WTC11 (cell line): ENCODE results near the gene COL5A1. TPM values are rescaled to one million over a fixed set of nuclear protein-coding genes. Genes with fewer than 3 reads are reported as not detected.

ENCODE experiments used
- ATAC-seq: fragments of 200-7000 bp; cut with Tn5 transposase; 2 replicates; pipeline ENCODE4 v1.10.0; 2021; ENCODE audit warnings: mild to moderate bottlenecking, moderate library complexity
- CTCF ChIA-PET: fragments of 300-600 bp; sonication (Branson Sonifier 250); formaldehyde crosslinking; loops from one replicate; lab custom pipeline; 2021; ENCODE audit warnings: antibody characterized with exemption; lab: Charles Lee
- POLR2A ChIA-PET: fragments of 350-600 bp; sonication (Branson Sonifier 250); formaldehyde crosslinking; loops from one replicate; lab custom pipeline; 2021; ENCODE audit warnings: antibody characterized with exemption; lab: Charles Lee
- DNase-seq: peaks from one replicate; pipeline ENCODE4 v3.0.0; 2021; ENCODE audit warnings: low spot score
- H3K27ac Mint-ChIP-seq: 2 replicates; pipeline ENCODE4 v1.8.0; 2021; ENCODE audit warnings: mixed read lengths
- H3K27me3 Mint-ChIP-seq: 2 replicates; pipeline ENCODE4 v1.8.0; 2021; ENCODE audit warnings: low read depth, mild to moderate bottlenecking, moderate library complexity, mixed read lengths
- H3K36me3 Mint-ChIP-seq: 2 replicates; pipeline ENCODE4 v1.8.0; 2021; ENCODE audit warnings: mixed read lengths
- H3K4me1 Mint-ChIP-seq: 2 replicates; pipeline ENCODE4 v1.8.0; 2022; ENCODE audit warnings: mixed read lengths
- H3K4me3 Mint-ChIP-seq: 2 replicates; pipeline ENCODE4 v1.8.0; 2021; ENCODE audit warnings: mild to moderate bottlenecking, moderate library complexity, mixed read lengths
- H3K9me3 Mint-ChIP-seq: 2 replicates; pipeline ENCODE4 v1.8.0; 2021; ENCODE audit warnings: mixed read lengths
- ETV6 ChIP-seq: sonication (generic); formaldehyde crosslinking; IDR thresholded peaks from 2 replicates; pipeline ENCODE4 v1.8.1; 2022; ENCODE audit warnings: mild to moderate bottlenecking, missing genetic modification reagents
- JUN ChIP-seq: sonication (generic); formaldehyde crosslinking; IDR thresholded peaks from 2 replicates; pipeline ENCODE4 v1.8.0; 2023; ENCODE audit warnings: mild to moderate bottlenecking, missing genetic modification reagents
- NFATC4 ChIP-seq: fragments of 250-450 bp; sonication (Bioruptor Pico); IDR thresholded peaks from 2 replicates; pipeline ENCODE4 v1.9.0; 2021; ENCODE audit warnings: mild to moderate bottlenecking
- SMAD4 ChIP-seq: sonication (generic); formaldehyde crosslinking; IDR thresholded peaks from 2 replicates; pipeline ENCODE4 v1.8.0; 2022; ENCODE audit warnings: mild to moderate bottlenecking, missing genetic modification reagents
- SOX15 ChIP-seq: fragments of 250-450 bp; sonication (Bioruptor Pico); IDR thresholded peaks from 2 replicates; pipeline ENCODE4 v1.9.0; 2021; ENCODE audit warnings: mild to moderate bottlenecking
- ZNF138 ChIP-seq: sonication (generic); formaldehyde crosslinking; conservative IDR thresholded peaks from 2 replicates; pipeline ENCODE4 v1.8.1; 2022; ENCODE audit warnings: mild to moderate bottlenecking, moderate library complexity, missing genetic modification reagents
- ZNF219 ChIP-seq: sonication (generic); formaldehyde crosslinking; IDR thresholded peaks from 2 replicates; pipeline ENCODE4 v1.8.0; 2023; ENCODE audit warnings: missing genetic modification reagents, mild to moderate bottlenecking, borderline replicate concordance
- ZNF671 ChIP-seq: fragments of 250-450 bp; sonication (Bioruptor Pico); IDR thresholded peaks from 2 replicates; pipeline ENCODE4 v1.8.0; 2021; ENCODE audit warnings: mild to moderate bottlenecking
- total RNA-seq: library from RNA; stranded (reverse); gene quantifications from 3 replicates; pipeline ENCODE4 v1.2.3, GENCODE V29; 2021
- TF ChIP-seq, protein P1 (sequence below): sonication (generic); formaldehyde crosslinking; conservative IDR thresholded peaks from 2 replicates; pipeline ENCODE4 v1.8.1; 2023; ENCODE audit warnings: mild to moderate bottlenecking, low read depth, missing genetic modification reagents, moderate library complexity
- TF ChIP-seq, protein P2 (sequence below): sonication (generic); formaldehyde crosslinking; IDR thresholded peaks from 2 replicates; pipeline ENCODE4 v1.8.0; 2023; ENCODE audit warnings: missing genetic modification reagents, mild to moderate bottlenecking, borderline replicate concordance
- TF ChIP-seq, protein P3 (sequence below): sonication (generic); formaldehyde crosslinking; IDR thresholded peaks from 2 replicates; pipeline ENCODE4 v1.8.1; 2022; ENCODE audit warnings: low read depth, mild to moderate bottlenecking, moderate library complexity, missing genetic modification reagents, borderline replicate concordance
- TF ChIP-seq, protein P4 (sequence below): sonication (generic); formaldehyde crosslinking; IDR thresholded peaks from 2 replicates; pipeline ENCODE4 v1.8.0; 2022; ENCODE audit warnings: mild to moderate bottlenecking, missing genetic modification reagents
- TF ChIP-seq, protein P5 (sequence below): sonication (generic); formaldehyde crosslinking; IDR thresholded peaks from 2 replicates; pipeline ENCODE4 v1.8.0; 2022; ENCODE audit warnings: mild to moderate bottlenecking, missing genetic modification reagents
- TF ChIP-seq, protein P6 (sequence below): sonication (generic); formaldehyde crosslinking; IDR thresholded peaks from 2 replicates; pipeline ENCODE4 v1.8.1; 2023; ENCODE audit warnings: mild to moderate bottlenecking, missing genetic modification reagents, borderline replicate concordance
- TF ChIP-seq, protein P7 (sequence below): sonication (generic); formaldehyde crosslinking; IDR thresholded peaks from 2 replicates; pipeline ENCODE4 v1.8.1; 2022; ENCODE audit warnings: mild to moderate bottlenecking, missing genetic modification reagents, moderate library complexity, borderline replicate concordance

COL5A1 gene
- total RNA-seq, 1 experiment from 2014 or later, result 13.5 TPM

DNA sequence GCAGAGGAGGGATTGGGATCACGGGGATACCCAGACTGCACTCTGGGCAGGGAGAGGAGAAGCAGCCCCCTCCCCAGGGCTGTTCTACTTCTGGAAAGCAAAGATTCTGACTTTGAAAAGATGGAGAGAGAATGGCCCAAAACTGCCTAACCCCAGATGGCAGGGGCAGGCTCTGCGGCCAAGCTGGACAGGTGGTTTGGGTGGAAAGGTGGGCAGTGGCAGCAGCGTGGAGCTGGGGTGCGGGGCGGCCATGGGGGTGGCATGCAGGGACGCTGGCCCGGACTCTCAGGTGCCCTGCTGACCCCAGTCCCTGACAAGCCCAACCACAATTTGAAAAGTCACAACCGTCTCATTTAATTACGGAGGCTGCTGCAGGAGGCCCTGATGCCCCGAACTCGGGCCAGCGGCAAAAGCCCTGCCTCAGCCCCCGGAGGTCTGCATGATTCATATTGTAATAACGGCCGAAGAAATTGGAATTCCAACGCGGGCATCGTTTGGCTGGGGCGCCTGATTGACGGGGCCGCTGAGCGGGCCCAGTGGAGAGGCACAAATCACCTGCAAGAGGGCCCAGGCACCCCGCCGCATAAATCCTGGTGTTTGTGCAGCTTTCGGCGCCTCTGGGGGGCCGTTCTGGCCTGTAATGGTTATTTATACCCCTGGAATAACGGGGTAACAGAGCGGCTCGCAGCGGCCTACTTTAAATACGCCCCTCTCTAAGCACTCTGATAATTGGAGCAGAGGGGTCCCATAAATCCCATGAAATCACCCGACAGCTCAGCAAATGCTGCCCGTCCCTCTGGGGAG lies 197.2 kb downstream of the COL5A1 start (continued):
- TF ChIP-seq, protein P1, sequence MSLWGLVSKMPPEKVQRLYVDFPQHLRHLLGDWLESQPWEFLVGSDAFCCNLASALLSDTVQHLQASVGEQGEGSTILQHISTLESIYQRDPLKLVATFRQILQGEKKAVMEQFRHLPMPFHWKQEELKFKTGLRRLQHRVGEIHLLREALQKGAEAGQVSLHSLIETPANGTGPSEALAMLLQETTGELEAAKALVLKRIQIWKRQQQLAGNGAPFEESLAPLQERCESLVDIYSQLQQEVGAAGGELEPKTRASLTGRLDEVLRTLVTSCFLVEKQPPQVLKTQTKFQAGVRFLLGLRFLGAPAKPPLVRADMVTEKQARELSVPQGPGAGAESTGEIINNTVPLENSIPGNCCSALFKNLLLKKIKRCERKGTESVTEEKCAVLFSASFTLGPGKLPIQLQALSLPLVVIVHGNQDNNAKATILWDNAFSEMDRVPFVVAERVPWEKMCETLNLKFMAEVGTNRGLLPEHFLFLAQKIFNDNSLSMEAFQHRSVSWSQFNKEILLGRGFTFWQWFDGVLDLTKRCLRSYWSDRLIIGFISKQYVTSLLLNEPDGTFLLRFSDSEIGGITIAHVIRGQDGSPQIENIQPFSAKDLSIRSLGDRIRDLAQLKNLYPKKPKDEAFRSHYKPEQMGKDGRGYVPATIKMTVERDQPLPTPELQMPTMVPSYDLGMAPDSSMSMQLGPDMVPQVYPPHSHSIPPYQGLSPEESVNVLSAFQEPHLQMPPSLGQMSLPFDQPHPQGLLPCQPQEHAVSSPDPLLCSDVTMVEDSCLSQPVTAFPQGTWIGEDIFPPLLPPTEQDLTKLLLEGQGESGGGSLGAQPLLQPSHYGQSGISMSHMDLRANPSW, result no peak
- TF ChIP-seq ETV6 (no peak), JUN (no peak), ZNF671 (CRISPR knock-in tag) (no peak), ZNF219 (CRISPR knock-in tag) (no peak), NFATC4 (CRISPR knock-in tag) (no peak), ZNF138 (CRISPR knock-in tag) (no peak), SOX15 (no peak), SMAD4 (CRISPR knock-in tag) (no peak)
- TF ChIP-seq, protein P2, sequence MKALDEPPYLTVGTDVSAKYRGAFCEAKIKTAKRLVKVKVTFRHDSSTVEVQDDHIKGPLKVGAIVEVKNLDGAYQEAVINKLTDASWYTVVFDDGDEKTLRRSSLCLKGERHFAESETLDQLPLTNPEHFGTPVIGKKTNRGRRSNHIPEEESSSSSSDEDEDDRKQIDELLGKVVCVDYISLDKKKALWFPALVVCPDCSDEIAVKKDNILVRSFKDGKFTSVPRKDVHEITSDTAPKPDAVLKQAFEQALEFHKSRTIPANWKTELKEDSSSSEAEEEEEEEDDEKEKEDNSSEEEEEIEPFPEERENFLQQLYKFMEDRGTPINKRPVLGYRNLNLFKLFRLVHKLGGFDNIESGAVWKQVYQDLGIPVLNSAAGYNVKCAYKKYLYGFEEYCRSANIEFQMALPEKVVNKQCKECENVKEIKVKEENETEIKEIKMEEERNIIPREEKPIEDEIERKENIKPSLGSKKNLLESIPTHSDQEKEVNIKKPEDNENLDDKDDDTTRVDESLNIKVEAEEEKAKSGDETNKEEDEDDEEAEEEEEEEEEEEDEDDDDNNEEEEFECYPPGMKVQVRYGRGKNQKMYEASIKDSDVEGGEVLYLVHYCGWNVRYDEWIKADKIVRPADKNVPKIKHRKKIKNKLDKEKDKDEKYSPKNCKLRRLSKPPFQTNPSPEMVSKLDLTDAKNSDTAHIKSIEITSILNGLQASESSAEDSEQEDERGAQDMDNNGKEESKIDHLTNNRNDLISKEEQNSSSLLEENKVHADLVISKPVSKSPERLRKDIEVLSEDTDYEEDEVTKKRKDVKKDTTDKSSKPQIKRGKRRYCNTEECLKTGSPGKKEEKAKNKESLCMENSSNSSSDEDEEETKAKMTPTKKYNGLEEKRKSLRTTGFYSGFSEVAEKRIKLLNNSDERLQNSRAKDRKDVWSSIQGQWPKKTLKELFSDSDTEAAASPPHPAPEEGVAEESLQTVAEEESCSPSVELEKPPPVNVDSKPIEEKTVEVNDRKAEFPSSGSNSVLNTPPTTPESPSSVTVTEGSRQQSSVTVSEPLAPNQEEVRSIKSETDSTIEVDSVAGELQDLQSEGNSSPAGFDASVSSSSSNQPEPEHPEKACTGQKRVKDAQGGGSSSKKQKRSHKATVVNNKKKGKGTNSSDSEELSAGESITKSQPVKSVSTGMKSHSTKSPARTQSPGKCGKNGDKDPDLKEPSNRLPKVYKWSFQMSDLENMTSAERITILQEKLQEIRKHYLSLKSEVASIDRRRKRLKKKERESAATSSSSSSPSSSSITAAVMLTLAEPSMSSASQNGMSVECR, result no peak
- TF ChIP-seq, protein P3, sequence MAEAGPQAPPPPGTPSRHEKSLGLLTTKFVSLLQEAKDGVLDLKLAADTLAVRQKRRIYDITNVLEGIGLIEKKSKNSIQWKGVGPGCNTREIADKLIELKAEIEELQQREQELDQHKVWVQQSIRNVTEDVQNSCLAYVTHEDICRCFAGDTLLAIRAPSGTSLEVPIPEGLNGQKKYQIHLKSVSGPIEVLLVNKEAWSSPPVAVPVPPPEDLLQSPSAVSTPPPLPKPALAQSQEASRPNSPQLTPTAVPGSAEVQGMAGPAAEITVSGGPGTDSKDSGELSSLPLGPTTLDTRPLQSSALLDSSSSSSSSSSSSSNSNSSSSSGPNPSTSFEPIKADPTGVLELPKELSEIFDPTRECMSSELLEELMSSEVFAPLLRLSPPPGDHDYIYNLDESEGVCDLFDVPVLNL, result no peak
- TF ChIP-seq, protein P4, sequence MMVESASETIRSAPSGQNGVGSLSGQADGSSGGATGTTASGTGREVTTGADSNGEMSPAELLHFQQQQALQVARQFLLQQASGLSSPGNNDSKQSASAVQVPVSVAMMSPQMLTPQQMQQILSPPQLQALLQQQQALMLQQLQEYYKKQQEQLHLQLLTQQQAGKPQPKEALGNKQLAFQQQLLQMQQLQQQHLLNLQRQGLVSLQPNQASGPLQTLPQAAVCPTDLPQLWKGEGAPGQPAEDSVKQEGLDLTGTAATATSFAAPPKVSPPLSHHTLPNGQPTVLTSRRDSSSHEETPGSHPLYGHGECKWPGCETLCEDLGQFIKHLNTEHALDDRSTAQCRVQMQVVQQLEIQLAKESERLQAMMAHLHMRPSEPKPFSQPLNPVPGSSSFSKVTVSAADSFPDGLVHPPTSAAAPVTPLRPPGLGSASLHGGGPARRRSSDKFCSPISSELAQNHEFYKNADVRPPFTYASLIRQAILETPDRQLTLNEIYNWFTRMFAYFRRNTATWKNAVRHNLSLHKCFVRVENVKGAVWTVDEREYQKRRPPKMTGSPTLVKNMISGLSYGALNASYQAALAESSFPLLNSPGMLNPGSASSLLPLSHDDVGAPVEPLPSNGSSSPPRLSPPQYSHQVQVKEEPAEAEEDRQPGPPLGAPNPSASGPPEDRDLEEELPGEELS (CRISPR knock-in tag), result no peak
- TF ChIP-seq, protein P5, sequence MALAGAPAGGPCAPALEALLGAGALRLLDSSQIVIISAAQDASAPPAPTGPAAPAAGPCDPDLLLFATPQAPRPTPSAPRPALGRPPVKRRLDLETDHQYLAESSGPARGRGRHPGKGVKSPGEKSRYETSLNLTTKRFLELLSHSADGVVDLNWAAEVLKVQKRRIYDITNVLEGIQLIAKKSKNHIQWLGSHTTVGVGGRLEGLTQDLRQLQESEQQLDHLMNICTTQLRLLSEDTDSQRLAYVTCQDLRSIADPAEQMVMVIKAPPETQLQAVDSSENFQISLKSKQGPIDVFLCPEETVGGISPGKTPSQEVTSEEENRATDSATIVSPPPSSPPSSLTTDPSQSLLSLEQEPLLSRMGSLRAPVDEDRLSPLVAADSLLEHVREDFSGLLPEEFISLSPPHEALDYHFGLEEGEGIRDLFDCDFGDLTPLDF (CRISPR knock-in tag), result no peak
- TF ChIP-seq, all 79 proteins: peak for 0

DNA sequence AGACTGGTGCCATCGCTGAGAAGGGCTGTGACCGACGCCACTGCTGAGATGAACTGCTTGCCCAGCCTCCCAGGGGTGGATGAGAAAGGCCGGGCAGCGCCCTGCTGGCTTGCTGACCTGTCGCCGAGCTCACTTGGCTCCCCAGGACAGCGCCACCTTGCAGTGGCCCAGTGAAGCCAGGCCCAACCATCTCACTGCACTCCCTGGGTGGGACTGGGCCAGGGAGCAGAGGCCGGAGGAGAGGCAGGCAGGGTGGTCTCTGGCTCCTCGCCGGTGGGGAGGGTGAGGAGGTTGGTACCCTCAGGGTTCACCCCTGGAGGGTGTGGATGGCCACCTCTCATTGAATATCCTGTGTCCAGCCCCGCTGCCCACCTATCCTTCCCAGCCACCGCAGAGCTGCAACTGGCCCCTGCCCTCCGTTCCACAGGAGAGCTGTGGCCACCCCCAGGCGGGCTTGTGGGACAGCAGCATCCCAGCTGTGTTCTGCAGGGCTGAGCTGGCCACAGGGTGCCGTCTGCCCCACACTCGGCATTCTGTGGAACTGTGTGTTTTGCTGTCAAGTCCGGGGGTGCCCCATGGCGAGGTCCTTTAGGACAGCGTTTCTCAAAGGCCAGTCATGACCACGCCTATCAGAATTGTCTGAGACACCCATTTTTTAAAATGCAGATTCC lies 198.0 kb downstream of the COL5A1 start:
- H3K4me3 Mint-ChIP-seq, result no peak overlapping the region
- H3K36me3 Mint-ChIP-seq, result no peaks in the 10 kb centered on the region
- H3K4me1 Mint-ChIP-seq, result no peaks in the 10 kb centered on the region
- POLR2A ChIA-PET, result no interaction called here
- H3K27ac Mint-ChIP-seq, result no peak overlapping the region
- H3K27me3 Mint-ChIP-seq, result no peaks in the 10 kb centered on the region
- CTCF ChIA-PET, result interaction anchor here (0.6 to 2.4 kb wide), 17 partner anchors 9 to 379 kb away, joined by 3 to 12 read pairs (median 3); no protein-coding TSS in a partner anchor
- no peaks in the 10 kb centered on the region for H3K9me3 Mint-ChIP-seq
- DNase-seq, result peak; percentile 37
- peak; percentile 83 for ATAC-seq
- TF ChIP-seq, protein P6, sequence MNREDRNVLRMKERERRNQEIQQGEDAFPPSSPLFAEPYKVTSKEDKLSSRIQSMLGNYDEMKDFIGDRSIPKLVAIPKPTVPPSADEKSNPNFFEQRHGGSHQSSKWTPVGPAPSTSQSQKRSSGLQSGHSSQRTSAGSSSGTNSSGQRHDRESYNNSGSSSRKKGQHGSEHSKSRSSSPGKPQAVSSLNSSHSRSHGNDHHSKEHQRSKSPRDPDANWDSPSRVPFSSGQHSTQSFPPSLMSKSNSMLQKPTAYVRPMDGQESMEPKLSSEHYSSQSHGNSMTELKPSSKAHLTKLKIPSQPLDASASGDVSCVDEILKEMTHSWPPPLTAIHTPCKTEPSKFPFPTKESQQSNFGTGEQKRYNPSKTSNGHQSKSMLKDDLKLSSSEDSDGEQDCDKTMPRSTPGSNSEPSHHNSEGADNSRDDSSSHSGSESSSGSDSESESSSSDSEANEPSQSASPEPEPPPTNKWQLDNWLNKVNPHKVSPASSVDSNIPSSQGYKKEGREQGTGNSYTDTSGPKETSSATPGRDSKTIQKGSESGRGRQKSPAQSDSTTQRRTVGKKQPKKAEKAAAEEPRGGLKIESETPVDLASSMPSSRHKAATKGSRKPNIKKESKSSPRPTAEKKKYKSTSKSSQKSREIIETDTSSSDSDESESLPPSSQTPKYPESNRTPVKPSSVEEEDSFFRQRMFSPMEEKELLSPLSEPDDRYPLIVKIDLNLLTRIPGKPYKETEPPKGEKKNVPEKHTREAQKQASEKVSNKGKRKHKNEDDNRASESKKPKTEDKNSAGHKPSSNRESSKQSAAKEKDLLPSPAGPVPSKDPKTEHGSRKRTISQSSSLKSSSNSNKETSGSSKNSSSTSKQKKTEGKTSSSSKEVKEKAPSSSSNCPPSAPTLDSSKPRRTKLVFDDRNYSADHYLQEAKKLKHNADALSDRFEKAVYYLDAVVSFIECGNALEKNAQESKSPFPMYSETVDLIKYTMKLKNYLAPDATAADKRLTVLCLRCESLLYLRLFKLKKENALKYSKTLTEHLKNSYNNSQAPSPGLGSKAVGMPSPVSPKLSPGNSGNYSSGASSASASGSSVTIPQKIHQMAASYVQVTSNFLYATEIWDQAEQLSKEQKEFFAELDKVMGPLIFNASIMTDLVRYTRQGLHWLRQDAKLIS (CRISPR knock-in tag), result no peak
- TF ChIP-seq, protein P7, sequence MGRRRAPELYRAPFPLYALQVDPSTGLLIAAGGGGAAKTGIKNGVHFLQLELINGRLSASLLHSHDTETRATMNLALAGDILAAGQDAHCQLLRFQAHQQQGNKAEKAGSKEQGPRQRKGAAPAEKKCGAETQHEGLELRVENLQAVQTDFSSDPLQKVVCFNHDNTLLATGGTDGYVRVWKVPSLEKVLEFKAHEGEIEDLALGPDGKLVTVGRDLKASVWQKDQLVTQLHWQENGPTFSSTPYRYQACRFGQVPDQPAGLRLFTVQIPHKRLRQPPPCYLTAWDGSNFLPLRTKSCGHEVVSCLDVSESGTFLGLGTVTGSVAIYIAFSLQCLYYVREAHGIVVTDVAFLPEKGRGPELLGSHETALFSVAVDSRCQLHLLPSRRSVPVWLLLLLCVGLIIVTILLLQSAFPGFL (CRISPR knock-in tag), result no peak
